H9 (cell line): ENCODE measurements around the gene FLT1. TPM values are rescaled to one million over a fixed set of nuclear protein-coding genes. Genes with fewer than 3 reads are reported as not detected.

Experiments
- DNase-seq: peaks from one replicate; pipeline ENCODE4 v3.0.0-alpha.2; 2017
- H2AFZ ChIP-seq: one replicate; pipeline ENCODE4 v1.6.1; 2013; ENCODE audit warnings: mild to moderate bottlenecking, low read length, control low read depth, moderate library complexity
- H2AK5ac ChIP-seq: 2 replicates; pipeline ENCODE4 v1.6.1; 2013; ENCODE audit warnings: low read length, control low read depth, mixed read lengths; ENCODE audit not compliant: insufficient read length
- H2BK120ac ChIP-seq: one replicate; pipeline ENCODE4 v1.6.1; 2013; ENCODE audit warnings: low read depth, mild to moderate bottlenecking, low read length, control low read depth, inconsistent platforms; ENCODE audit not compliant: poor library complexity, severe bottlenecking
- H2BK12ac ChIP-seq: 2 replicates; pipeline ENCODE4 v1.6.1; 2013; ENCODE audit warnings: low read length, control low read depth, mixed read lengths, low read depth; ENCODE audit not compliant: insufficient read length
- H2BK15ac ChIP-seq: 2 replicates; pipeline ENCODE4 v1.6.1; 2013; ENCODE audit warnings: low read depth, low read length, control low read depth
- H2BK20ac ChIP-seq: one replicate; pipeline ENCODE4 v1.6.1; 2013; ENCODE audit warnings: low read depth, mild to moderate bottlenecking, low read length, control low read depth, inconsistent platforms; ENCODE audit not compliant: poor library complexity, severe bottlenecking
- H2BK5ac ChIP-seq: 2 replicates; pipeline ENCODE4 v1.6.1; 2013; ENCODE audit warnings: low read length, control low read depth, mixed read lengths; ENCODE audit not compliant: insufficient read length
- H3K14ac ChIP-seq: 2 replicates; pipeline ENCODE4 v1.6.1; 2013; ENCODE audit warnings: low read length, control low read depth; ENCODE audit not compliant: insufficient read depth
- H3K18ac ChIP-seq: 2 replicates; pipeline ENCODE4 v1.6.1; 2013; ENCODE audit warnings: low read depth, mild to moderate bottlenecking, mixed read lengths, low read length, control low read depth; ENCODE audit not compliant: insufficient read length
- H3K23ac ChIP-seq: 2 replicates; pipeline ENCODE4 v1.6.1; 2013; ENCODE audit warnings: low read length, control low read depth, mixed read lengths, low read depth; ENCODE audit not compliant: insufficient read length
- H3K23me2 ChIP-seq: 2 replicates; pipeline ENCODE4 v1.6.1; 2013; ENCODE audit warnings: low read depth, mild to moderate bottlenecking, mixed read lengths, low read length, control low read depth; ENCODE audit not compliant: insufficient read length, poor library complexity, severe bottlenecking
- H3K27ac ChIP-seq: 2 replicates; pipeline ENCODE4 v1.5.1; 2013; ENCODE audit warnings: low read length, control low read depth, mixed read lengths, low read depth; ENCODE audit not compliant: insufficient read length
- H3K27me3 ChIP-seq: 2 replicates; pipeline ENCODE4 v1.6.1; 2013; ENCODE audit warnings: low read length, control low read depth, inconsistent platforms; ENCODE audit not compliant: insufficient read depth
- H3K4ac ChIP-seq: 2 replicates; pipeline ENCODE4 v1.6.1; 2013; ENCODE audit warnings: low read depth, mild to moderate bottlenecking, control low read depth, inconsistent platforms, low read length, moderate library complexity
- H3K4me1 ChIP-seq: 2 replicates; pipeline ENCODE4 v1.6.1; 2013; ENCODE audit warnings: low read length, control low read depth, inconsistent platforms; ENCODE audit not compliant: insufficient read depth
- H3K4me2 ChIP-seq: 2 replicates; pipeline ENCODE4 v1.6.1; 2013; ENCODE audit warnings: low read length, control low read depth, mixed read lengths; ENCODE audit not compliant: insufficient read length, insufficient read depth
- H3K56ac ChIP-seq: 2 replicates; pipeline ENCODE4 v1.6.1; 2013; ENCODE audit warnings: low read depth, mild to moderate bottlenecking, mixed read lengths, low read length, control low read depth; ENCODE audit not compliant: insufficient read length
- H3K79me1 ChIP-seq: 2 replicates; pipeline ENCODE4 v1.6.1; 2013; ENCODE audit warnings: low read depth, mild to moderate bottlenecking, moderate library complexity, low read length, control low read depth, inconsistent platforms; ENCODE audit not compliant: insufficient read depth, poor library complexity, severe bottlenecking
- H3K79me2 ChIP-seq: 2 replicates; pipeline ENCODE4 v1.6.1; 2013; ENCODE audit warnings: low read length, control low read depth, inconsistent platforms; ENCODE audit not compliant: insufficient read depth
- H3K9ac ChIP-seq: 2 replicates; pipeline ENCODE4 v1.6.1; 2013; ENCODE audit warnings: low read length, control low read depth, mixed read lengths; ENCODE audit not compliant: insufficient read length; ENCODE audit errors: extremely low read depth
- H3K9me3 ChIP-seq: one replicate; pipeline ENCODE4 v1.6.1; 2013; ENCODE audit warnings: low read depth, low read length, inconsistent platforms; ENCODE audit not compliant: control insufficient read depth
- H3T11ph ChIP-seq: one replicate; pipeline ENCODE4 v1.6.1; 2013; ENCODE audit warnings: mild to moderate bottlenecking, low read length, control low read depth, inconsistent platforms
- H4K20me1 ChIP-seq: one replicate; pipeline ENCODE4 v1.6.1; 2013; ENCODE audit not compliant: control insufficient read depth, insufficient read length, insufficient read depth
- H4K5ac ChIP-seq: 2 replicates; pipeline ENCODE4 v1.6.1; 2013; ENCODE audit warnings: low read depth, mild to moderate bottlenecking, mixed read lengths, low read length, control low read depth; ENCODE audit not compliant: insufficient read length
- H4K8ac ChIP-seq: replicated peaks from 2 replicates; pipeline ENCODE4 v1.6.1; 2013; ENCODE audit warnings: low read length, control low read depth, mixed read lengths, low read depth; ENCODE audit not compliant: insufficient read length
- H4K91ac ChIP-seq: 2 replicates; pipeline ENCODE4 v1.6.1; 2013; ENCODE audit warnings: low read depth, mild to moderate bottlenecking, moderate library complexity, mixed read lengths, low read length, control low read depth; ENCODE audit not compliant: insufficient read length
- H3K27ac Mint-ChIP-seq, 3 experiments: 2 replicates in 2 of 3; 3 replicates in 1 of 3; pipeline ENCODE4 v1.8.0; 2020 to 2021; ENCODE audit warnings: mixed read lengths in 3 of 3, mild to moderate bottlenecking in 1 of 3, moderate library complexity in 1 of 3
- H3K27me3 Mint-ChIP-seq: 2 replicates; pipeline ENCODE4 v1.8.0; 2021; ENCODE audit warnings: low read depth, mild to moderate bottlenecking, moderate library complexity, mixed read lengths
- H3K36me3 Mint-ChIP-seq, 3 experiments: 2 replicates in 2 of 3; 3 replicates in 1 of 3; pipeline ENCODE4 v1.8.0; 2020 to 2021; ENCODE audit warnings: low read depth in 3 of 3, mixed read lengths in 3 of 3; ENCODE audit not compliant: insufficient read depth in 1 of 3
- H3K4me1 Mint-ChIP-seq, 2 experiments: 2 replicates each; pipeline ENCODE4 v1.8.0; 2020; ENCODE audit warnings: mixed read lengths in 2 of 2
- H3K4me3 Mint-ChIP-seq, 2 experiments: 2 replicates in 1 of 2; 3 replicates in 1 of 2; pipeline ENCODE4 v1.8.0; 2020 to 2021; ENCODE audit warnings: mild to moderate bottlenecking in 2 of 2, mixed read lengths in 2 of 2, moderate library complexity in 1 of 2
- H3K9me3 Mint-ChIP-seq, 2 experiments: 2 replicates in 1 of 2; 3 replicates in 1 of 2; pipeline ENCODE4 v1.8.0; 2020; ENCODE audit warnings: mild to moderate bottlenecking in 2 of 2, mixed read lengths in 2 of 2, moderate library complexity in 1 of 2
- WGBS: extraction: QIAGEN DNeasy Blood & Tissue Kit; methylation state at CpG from one replicate; pipeline ENCODE4 v1.1.7; 2013; ENCODE audit warnings: missing lambda C conversion rate, low lambda C conversion rate, mixed read lengths; ENCODE audit not compliant: insufficient read length; ENCODE audit errors: extremely low coverage; 5-methylcytosine and 5-hydroxymethylcytosine counted together
- total RNA-seq: library from RNA; stranded (reverse); gene quantifications from 2 replicates; pipeline ENCODE4 v1.2.1, GENCODE V29; 2021
- TF ChIP-seq, protein P1 (sequence below): fragments of 200-600 bp; sonication (generic); conservative IDR thresholded peaks from 3 replicates; pipeline ENCODE4 v1.8.0; 2021; ENCODE audit warnings: antibody characterized with exemption, mild to moderate bottlenecking

Gene FLT1
- total RNA-seq, 1 experiment from 2014 or later, result 84.1 TPM

DNA sequence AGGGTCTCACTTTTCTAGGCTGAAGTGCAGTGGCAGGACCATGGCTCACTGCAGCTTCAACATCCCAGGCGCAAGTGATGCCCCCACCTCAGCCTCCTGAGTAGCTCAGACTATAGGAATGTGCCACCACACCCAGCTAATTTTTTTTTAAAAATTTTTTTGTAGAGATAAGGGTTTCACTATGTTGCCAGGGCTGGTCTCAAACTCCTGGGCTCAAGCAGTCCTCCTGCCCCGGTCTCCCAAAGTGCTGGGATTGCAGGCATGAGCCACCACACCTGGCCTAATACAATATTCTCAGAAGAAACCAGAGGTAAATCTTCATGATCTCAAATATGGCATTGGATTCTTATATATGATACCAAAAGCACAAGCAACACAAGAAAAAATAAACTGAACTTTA lies 47.7 kb downstream of the FLT1 start:
- no peak overlapping the region for H2BK120ac ChIP-seq
- no peaks in the 10 kb centered on the region for H4K20me1 ChIP-seq
- no peak overlapping the region for H3K4me2 ChIP-seq
- peaks cover 7% of the 10 kb centered on the region; the same call in 1 of the 2 replicates for H3K79me2 ChIP-seq
- Mint-ChIP-seq H3K4me3 (no peak overlapping the region), H3K9me3 (peaks cover 28 to 42% of the 10 kb centered on the region in 2 experiments), H3K36me3 (peaks cover 84 to 91% (median 85%) of the 10 kb centered on the region in 3 experiments), H3K4me1 (peaks cover 32 to 35% of the 10 kb centered on the region in 2 experiments), H3K27me3 (no peaks in the 10 kb centered on the region), H3K27ac (no peak overlapping the region)
- H2AK5ac ChIP-seq, result no peak overlapping the region
- H2BK5ac ChIP-seq, result no peak overlapping the region
- no peak overlapping the region for H4K91ac ChIP-seq
- no peak for DNase-seq
- H3K23me2 ChIP-seq, result no peaks in the 10 kb centered on the region
- H4K8ac ChIP-seq, result no peak overlapping the region
- WGBS, result no CpG with 5 or more reads among the region's 2 CpGs
- no peak overlapping the region for H2BK15ac ChIP-seq
- no peak overlapping the region for H2BK20ac ChIP-seq
- no peak overlapping the region for H3K23ac ChIP-seq
- no peak overlapping the region for H3K4ac ChIP-seq
- H3K56ac ChIP-seq, result no peak overlapping the region
- TF ChIP-seq, protein P1, sequence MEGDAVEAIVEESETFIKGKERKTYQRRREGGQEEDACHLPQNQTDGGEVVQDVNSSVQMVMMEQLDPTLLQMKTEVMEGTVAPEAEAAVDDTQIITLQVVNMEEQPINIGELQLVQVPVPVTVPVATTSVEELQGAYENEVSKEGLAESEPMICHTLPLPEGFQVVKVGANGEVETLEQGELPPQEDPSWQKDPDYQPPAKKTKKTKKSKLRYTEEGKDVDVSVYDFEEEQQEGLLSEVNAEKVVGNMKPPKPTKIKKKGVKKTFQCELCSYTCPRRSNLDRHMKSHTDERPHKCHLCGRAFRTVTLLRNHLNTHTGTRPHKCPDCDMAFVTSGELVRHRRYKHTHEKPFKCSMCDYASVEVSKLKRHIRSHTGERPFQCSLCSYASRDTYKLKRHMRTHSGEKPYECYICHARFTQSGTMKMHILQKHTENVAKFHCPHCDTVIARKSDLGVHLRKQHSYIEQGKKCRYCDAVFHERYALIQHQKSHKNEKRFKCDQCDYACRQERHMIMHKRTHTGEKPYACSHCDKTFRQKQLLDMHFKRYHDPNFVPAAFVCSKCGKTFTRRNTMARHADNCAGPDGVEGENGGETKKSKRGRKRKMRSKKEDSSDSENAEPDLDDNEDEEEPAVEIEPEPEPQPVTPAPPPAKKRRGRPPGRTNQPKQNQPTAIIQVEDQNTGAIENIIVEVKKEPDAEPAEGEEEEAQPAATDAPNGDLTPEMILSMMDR, result no peak
- H3T11ph ChIP-seq, result no peak overlapping the region
- no peak overlapping the region for H4K5ac ChIP-seq
- peaks cover 3% of the 10 kb centered on the region for H3K79me1 ChIP-seq
- no peak overlapping the region for H3K27ac ChIP-seq
- H3K4me1 ChIP-seq, result peaks cover 5% of the 10 kb centered on the region; the same call in 1 of the 2 replicates
- no peak overlapping the region for H3K14ac ChIP-seq
- no peak overlapping the region for H3K18ac ChIP-seq
- no peaks in the 10 kb centered on the region for H3K27me3 ChIP-seq
- no peak overlapping the region for H2BK12ac ChIP-seq
- peaks cover 15% of the 10 kb centered on the region for H3K9me3 ChIP-seq
- H3K9ac ChIP-seq, result no peak overlapping the region
- no peak overlapping the region for H2AFZ ChIP-seq
